PC-3 (cell line): ENCODE measurements around the gene KANSL3. TPM values are rescaled to one million over a fixed set of nuclear protein-coding genes. Genes with fewer than 3 reads are reported as not detected.

Experiments used
- ATAC-seq: fragments of 200-7000 bp; cut with Tn5 transposase; 2 replicates; pipeline ENCODE4 v1.9.1; 2020; ENCODE audit warnings: mild to moderate bottlenecking, moderate library complexity
- BruUV-seq: library from RNA; stranded (reverse); fragments of 400-500 nt; replicated peaks from 2 replicates; lab custom pipeline; 2021; lab: Mats Ljungman, UMichigan
- CTCF ChIA-PET: fragments of 300-600 bp; sonication (Branson Sonifier 250); formaldehyde crosslinking; loops from one replicate; lab custom pipeline; 2022; ENCODE audit warnings: antibody characterized with exemption; lab: Charles Lee
- POLR2A ChIA-PET: fragments of 300-600 bp; sonication (Branson Sonifier 250); formaldehyde crosslinking; loops from one replicate; lab custom pipeline; 2022; ENCODE audit warnings: antibody characterized with exemption; ENCODE audit not compliant: unreplicated experiment; lab: Charles Lee
- DNase-seq: peaks from one replicate; pipeline ENCODE4 v3.0.0-alpha.2; 2015
- H2AFZ ChIP-seq: fragments of 300-600 bp; sonication (generic); 2 replicates; pipeline ENCODE4 v1.6.0; 2016; ENCODE audit warnings: antibody characterized with exemption, low read length
- H3F3A ChIP-seq: fragments of 300-600 bp; sonication (generic); one replicate; pipeline ENCODE4 v1.6.0; 2017; ENCODE audit warnings: antibody characterized with exemption, low read length, control low read depth, mild to moderate bottlenecking; ENCODE audit not compliant: unreplicated experiment
- H3K27ac ChIP-seq: fragments of 300-600 bp; sonication (generic); 2 replicates; pipeline ENCODE4 v1.5.1; 2016; ENCODE audit warnings: mild to moderate bottlenecking, low read length
- H3K27me3 ChIP-seq: fragments of 300-600 bp; sonication (generic); 2 replicates; pipeline ENCODE4 v1.6.1; 2016; ENCODE audit warnings: low read length, mixed read lengths
- H3K36me3 ChIP-seq: fragments of 300-600 bp; sonication (generic); 2 replicates; pipeline ENCODE4 v1.6.1; 2016; ENCODE audit warnings: low read depth, mixed run types, low read length, mixed read lengths
- H3K4me1 ChIP-seq: fragments of 300-600 bp; sonication (generic); 2 replicates; pipeline ENCODE4 v1.5.1; 2016; ENCODE audit warnings: low read length; ENCODE audit not compliant: insufficient read depth
- H3K4me2 ChIP-seq: fragments of 300-600 bp; sonication (generic); 2 replicates; pipeline ENCODE4 v1.6.0; 2016; ENCODE audit warnings: low read length
- H3K4me3 ChIP-seq: fragments of 300-600 bp; sonication (generic); 2 replicates; pipeline ENCODE4 v1.5.1; 2016; ENCODE audit warnings: mild to moderate bottlenecking, low read length, mixed read lengths
- H3K79me2 ChIP-seq: fragments of 300-600 bp; sonication (generic); 2 replicates; pipeline ENCODE4 v1.6.1; 2017; ENCODE audit warnings: low read length, mixed read lengths
- H3K9ac ChIP-seq: fragments of 300-600 bp; sonication (generic); 2 replicates; pipeline ENCODE4 v1.6.0; 2016; ENCODE audit warnings: mild to moderate bottlenecking, low read length
- H3K9me2 ChIP-seq: fragments of 300-600 bp; sonication (generic); replicated peaks from 2 replicates; pipeline ENCODE4 v1.6.1; 2016; ENCODE audit warnings: mixed run types, low read length, mixed read lengths
- H3K9me3 ChIP-seq: fragments of 300-600 bp; sonication (generic); 2 replicates; pipeline ENCODE4 v1.6.1; 2016; ENCODE audit warnings: low read length, mixed read lengths
- H4K20me1 ChIP-seq: fragments of 300-600 bp; sonication (generic); 2 replicates; pipeline ENCODE4 v1.6.1; 2016; ENCODE audit warnings: low read length, mixed read lengths
- CTCF ChIP-seq: fragments of 300-600 bp; sonication (generic); conservative IDR thresholded peaks from 2 replicates; pipeline ENCODE4 v1.5.1; 2017; ENCODE audit warnings: antibody characterized with exemption, low read depth, mild to moderate bottlenecking, low read length
- EZH2 ChIP-seq: fragments of 300-600 bp; sonication (generic); IDR thresholded peaks from one replicate; pipeline ENCODE4 v1.6.1; 2017; ENCODE audit warnings: antibody characterized with exemption, mild to moderate bottlenecking, low read length; ENCODE audit not compliant: unreplicated experiment
- EZH2phosphoT487 ChIP-seq: fragments of 300-600 bp; sonication (generic); IDR thresholded peaks from 2 replicates; pipeline ENCODE4 v1.6.1; 2018; ENCODE audit warnings: mild to moderate bottlenecking, antibody characterized with exemption, low read length, borderline replicate concordance
- intact Hi-C: fragments of 100-400 bp; cut with micrococcal nuclease; formaldehyde crosslinking; loops from 2 replicates; pipeline ENCODE4 v1.9.0; 2023
- total RNA-seq: library from RNA; depleted of rRNA; stranded (reverse); fragments of >200 nt; gene quantifications from 2 replicates; pipeline ENCODE4 v1.2.3, GENCODE V29; 2014

KANSL3 gene
- total RNA-seq, 1 experiment from 2014 or later: 30.6 TPM

- Histone ChIP-seq H3K36me3 (no peaks in the 10 kb centered on the region), H3K9me3 (no peaks in the 10 kb centered on the region), H2AFZ (no peak overlapping the region), H4K20me1 (no peaks in the 10 kb centered on the region), H3F3A (no peaks in the 10 kb centered on the region), H3K9me2 (no peaks in the 10 kb centered on the region), H3K4me3 (no peak overlapping the region), H3K27me3 (no peaks in the 10 kb centered on the region), H3K9ac (no peak overlapping the region), H3K79me2 (no peaks in the 10 kb centered on the region), H3K4me1 (peaks cover 5% of the 10 kb centered on the region; the same call in 1 of the 2 replicates), H3K4me2 (no peak overlapping the region), H3K27ac (no peak overlapping the region)
- BruUV-seq: no TSS peak
- DNase-seq (no peak), ATAC-seq (no peak)
- TF ChIP-seq EZH2phosphoT487: no peak
- TF ChIP-seq EZH2: no peak
- TF ChIP-seq CTCF: no peak
- intact Hi-C loops: no loop called here
- ChIA-PET POLR2A (no interaction called here), CTCF (interaction anchor here (0.5 kb wide), 1 partner anchor 150 kb away, joined by 3 read pairs; no protein-coding TSS in a partner anchor)
Observed at GRCh38 chr2:96579422-96579821, 58.7 kb downstream of the KANSL3 start.

GRCh38 chr2:96578731-96579130 lies 59.4 kb downstream of the KANSL3 start:
- Histone ChIP-seq H3F3A (no peaks in the 10 kb centered on the region), H3K4me3 (no peak overlapping the region), H3K9me2 (no peaks in the 10 kb centered on the region), H3K9ac (no peak overlapping the region), H3K79me2 (no peaks in the 10 kb centered on the region), H3K27ac (no peak overlapping the region), H3K4me2 (no peak overlapping the region), H3K36me3 (no peaks in the 10 kb centered on the region), H3K4me1 (no peaks in the 10 kb centered on the region), H4K20me1 (no peaks in the 10 kb centered on the region), H2AFZ (no peak overlapping the region), H3K27me3 (no peaks in the 10 kb centered on the region), H3K9me3 (no peaks in the 10 kb centered on the region)
- ChIA-PET CTCF (no interaction called here), POLR2A (no interaction called here)
- intact Hi-C loops: no loop called here
- TF ChIP-seq EZH2: no peak
- no peak for TF ChIP-seq CTCF
- no peak for TF ChIP-seq EZH2phosphoT487
- BruUV-seq: no TSS peak
- DNase-seq (no peak), ATAC-seq (no peak)

GRCh38 chr2:96577501-96577900 lies 60.6 kb downstream of the KANSL3 start:
- Histone ChIP-seq H3K4me2 (no peak overlapping the region), H3K27me3 (no peaks in the 10 kb centered on the region), H3F3A (no peaks in the 10 kb centered on the region), H3K9me3 (no peaks in the 10 kb centered on the region), H3K79me2 (no peaks in the 10 kb centered on the region), H3K36me3 (no peaks in the 10 kb centered on the region), H3K9ac (no peak overlapping the region), H4K20me1 (no peaks in the 10 kb centered on the region), H3K4me1 (no peaks in the 10 kb centered on the region), H3K9me2 (no peaks in the 10 kb centered on the region), H2AFZ (no peak overlapping the region), H3K27ac (no peak overlapping the region), H3K4me3 (no peak overlapping the region)
- BruUV-seq: no TSS peak
- CTCF ChIA-PET: no interaction called here
- TF ChIP-seq EZH2 (no peak), CTCF (no peak), EZH2phosphoT487 (no peak)
- POLR2A ChIA-PET: no interaction called here
- intact Hi-C loops: no loop called here
- ATAC-seq (no peak), DNase-seq (no peak)
